ENCODE results near the gene TIMP3.

Gene TIMP3

GRCh38 chr22:32810555-32811133, 9.1 kb downstream of the TIMP3 start (continued):
- TF ChIP-seq KLF17 (tag by site-specific recombination; IDR thresholded peaks at IDR 0.05), result no peak
- TF ChIP-seq, protein P1, sequence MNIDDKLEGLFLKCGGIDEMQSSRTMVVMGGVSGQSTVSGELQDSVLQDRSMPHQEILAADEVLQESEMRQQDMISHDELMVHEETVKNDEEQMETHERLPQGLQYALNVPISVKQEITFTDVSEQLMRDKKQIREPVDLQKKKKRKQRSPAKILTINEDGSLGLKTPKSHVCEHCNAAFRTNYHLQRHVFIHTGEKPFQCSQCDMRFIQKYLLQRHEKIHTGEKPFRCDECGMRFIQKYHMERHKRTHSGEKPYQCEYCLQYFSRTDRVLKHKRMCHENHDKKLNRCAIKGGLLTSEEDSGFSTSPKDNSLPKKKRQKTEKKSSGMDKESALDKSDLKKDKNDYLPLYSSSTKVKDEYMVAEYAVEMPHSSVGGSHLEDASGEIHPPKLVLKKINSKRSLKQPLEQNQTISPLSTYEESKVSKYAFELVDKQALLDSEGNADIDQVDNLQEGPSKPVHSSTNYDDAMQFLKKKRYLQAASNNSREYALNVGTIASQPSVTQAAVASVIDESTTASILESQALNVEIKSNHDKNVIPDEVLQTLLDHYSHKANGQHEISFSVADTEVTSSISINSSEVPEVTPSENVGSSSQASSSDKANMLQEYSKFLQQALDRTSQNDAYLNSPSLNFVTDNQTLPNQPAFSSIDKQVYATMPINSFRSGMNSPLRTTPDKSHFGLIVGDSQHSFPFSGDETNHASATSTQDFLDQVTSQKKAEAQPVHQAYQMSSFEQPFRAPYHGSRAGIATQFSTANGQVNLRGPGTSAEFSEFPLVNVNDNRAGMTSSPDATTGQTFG (tag by site-specific recombination; IDR thresholded peaks at IDR 0.05; ENCODE audit: borderline replicate concordance), result no peak
- TF ChIP-seq ZNF214 (tag by site-specific recombination; IDR thresholded peaks at IDR 0.05; ENCODE audit: borderline replicate concordance), result no peak
- no peak for TF ChIP-seq ZNF623 (tag by site-specific recombination; IDR thresholded peaks at IDR 0.05)
- TF ChIP-seq, protein P2, sequence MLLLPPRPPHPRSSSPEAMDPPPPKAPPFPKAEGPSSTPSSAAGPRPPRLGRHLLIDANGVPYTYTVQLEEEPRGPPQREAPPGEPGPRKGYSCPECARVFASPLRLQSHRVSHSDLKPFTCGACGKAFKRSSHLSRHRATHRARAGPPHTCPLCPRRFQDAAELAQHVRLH (tag by site-specific recombination; IDR thresholded peaks at IDR 0.05), result no peak
- TF ChIP-seq ZNF248 (tag by site-specific recombination; IDR thresholded peaks at IDR 0.05), result no peak
- no peak for TF ChIP-seq ZNF645 (tag by site-specific recombination; IDR thresholded peaks at IDR 0.05)
- no peak for TF ChIP-seq ZNF239 (tag by site-specific recombination; IDR thresholded peaks at IDR 0.05)
- no peak for TF ChIP-seq BCL11A (tag by site-specific recombination; IDR thresholded peaks at IDR 0.05; ENCODE audit: low read depth)
- no peak for TF ChIP-seq ZBTB7A (tag by site-specific recombination; IDR thresholded peaks at IDR 0.05; ENCODE audit: low read depth)
- TF ChIP-seq ZNF544 (tag by site-specific recombination; IDR thresholded peaks at IDR 0.05), result no peak
- no peak for TF ChIP-seq ZNF416 (tag by site-specific recombination; IDR thresholded peaks at IDR 0.05)
- TF ChIP-seq ZSCAN30 (tag by site-specific recombination; IDR thresholded peaks at IDR 0.05), result no peak
- no peak for TF ChIP-seq ZNF488 (tag by site-specific recombination; IDR thresholded peaks at IDR 0.05)
- TF ChIP-seq ZNF560 (tag by site-specific recombination; IDR thresholded peaks at IDR 0.05; ENCODE audit: borderline replicate concordance), result no peak
- TF ChIP-seq SALL2 (tag by site-specific recombination; IDR thresholded peaks at IDR 0.05; ENCODE audit: borderline replicate concordance), result no peak
- no peak for TF ChIP-seq PRDM2 (tag by site-specific recombination; IDR thresholded peaks at IDR 0.05; ENCODE audit: borderline replicate concordance)
- no peak for TF ChIP-seq ZNF426 (tag by site-specific recombination; IDR thresholded peaks at IDR 0.05)
- no peak for TF ChIP-seq ZNF585B (tag by site-specific recombination; IDR thresholded peaks at IDR 0.05)
- TF ChIP-seq ZNF140 (tag by site-specific recombination; IDR thresholded peaks at IDR 0.05), result no peak
- TF ChIP-seq ZFP41 (tag by site-specific recombination; IDR thresholded peaks at IDR 0.05; ENCODE audit: borderline replicate concordance), result no peak
- no peak for TF ChIP-seq ZNF423 (tag by site-specific recombination; IDR thresholded peaks at IDR 0.05)
- TF ChIP-seq ZNF354C (tag by site-specific recombination; IDR thresholded peaks at IDR 0.05; ENCODE audit: borderline replicate concordance, low read depth), result no peak
- TF ChIP-seq ZNF629 (tag by site-specific recombination; IDR thresholded peaks at IDR 0.05), result peak; percentile 41; the same call in 1 of the 2 replicates

Measured in HEK293 (cell line).